Measurements from ENCODE around the gene MYOM1.
"Not testable (repeated sequence)": the region's sequence is repeated elsewhere in the genome, so short reads cannot be mapped to it uniquely, and the experiment has no call there.

The MYOM1 gene

DNA sequence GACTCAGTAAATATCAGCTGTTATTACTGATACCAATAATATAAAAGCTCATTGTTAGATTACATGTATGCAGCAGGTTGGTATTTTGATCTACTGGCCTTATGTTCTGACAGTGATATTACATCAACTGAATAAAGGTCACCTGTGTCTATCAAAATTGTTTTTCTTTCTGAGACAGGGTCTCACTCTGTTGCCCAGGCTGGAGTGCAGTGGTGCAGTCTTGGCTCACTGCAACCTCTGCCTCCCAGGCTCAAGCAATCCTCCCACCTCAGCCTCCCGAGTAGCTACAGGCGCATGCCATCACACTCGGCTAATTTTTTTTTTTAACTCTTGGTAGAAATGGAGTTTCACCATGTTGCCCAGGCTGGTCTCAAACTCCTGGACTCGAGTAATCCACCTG lies 1.1 kb upstream of the MYOM1 start:
- not testable (repeated sequence) for H3K27ac ChIP-seq (ENCODE audit: low read depth, low read length); H4K12ac ChIP-seq (ENCODE audit: low read depth, low read length); H3K23ac ChIP-seq (ENCODE audit: low read length); H3K4ac ChIP-seq (ENCODE audit: low read depth, low read length); H4K8ac ChIP-seq (ENCODE audit: low read depth, low read length); H3K27me3 ChIP-seq (ENCODE audit: insufficient read depth, low read length); H2BK120ac ChIP-seq (ENCODE audit: insufficient read depth, low read length, poor library complexity); H3K79me2 ChIP-seq (ENCODE audit: control insufficient read depth, insufficient read depth, low read length, poor library complexity); H3K18ac ChIP-seq (ENCODE audit: low read length); H3K4me3 ChIP-seq (ENCODE audit: low read depth, low read length); H3K9ac ChIP-seq (ENCODE audit: low read length); H3K9me3 ChIP-seq (ENCODE audit: insufficient read depth, low read depth, low read length); H3K79me1 ChIP-seq (ENCODE audit: low read length); H2AK5ac ChIP-seq (ENCODE audit: low read length); H2BK5ac ChIP-seq (ENCODE audit: low read depth, low read length, poor library complexity); H2AFZ ChIP-seq (ENCODE audit: insufficient read depth, low read length, poor library complexity); H3K14ac ChIP-seq (ENCODE audit: low read length); H3K4me1 ChIP-seq (ENCODE audit: control insufficient read depth in 1 of 2, insufficient read depth in 2 of 2, low read length in 2 of 2); DNase-seq; H4K91ac ChIP-seq (ENCODE audit: low read depth, low read length); H2BK12ac ChIP-seq (ENCODE audit: low read length); H3K36me3 ChIP-seq (ENCODE audit: control insufficient read depth in 1 of 2, insufficient read depth in 2 of 2, low read length in 2 of 2); H3K4me2 ChIP-seq (ENCODE audit: low read length)
- no CpG with 5 or more reads among the region's 4 CpGs for WGBS (ENCODE audit: extremely low coverage, insufficient coverage, insufficient read length)

DNA sequence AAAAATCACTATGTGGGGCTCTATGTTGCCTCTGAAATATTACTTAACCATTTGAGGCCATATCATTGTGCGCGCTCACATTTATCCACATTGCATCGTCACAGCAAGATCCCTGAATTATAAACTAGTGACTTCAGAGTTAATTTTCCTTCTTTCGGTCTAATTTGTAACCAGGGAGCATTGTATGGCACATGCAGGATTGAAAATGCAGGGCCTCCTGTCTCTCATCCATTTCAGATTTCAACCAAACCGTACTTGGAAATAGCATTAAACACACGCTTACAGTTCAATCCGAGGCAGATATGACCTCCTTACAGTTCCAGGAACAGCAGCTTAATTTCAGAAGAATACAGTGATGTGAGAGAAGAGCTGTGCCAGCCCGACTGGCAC lies 532 bp downstream of the MYOM1 start:
- Histone ChIP-seq H3K23ac (ENCODE audit: low read length) (no peak overlapping the region), H3K4me2 (ENCODE audit: low read length) (no peak overlapping the region), H3K79me2 (ENCODE audit: control insufficient read depth, insufficient read depth, low read length, poor library complexity) (no peaks in the 10 kb centered on the region), H2BK12ac (ENCODE audit: low read length) (no peak overlapping the region), H3K4me3 (ENCODE audit: low read depth, low read length) (no peak overlapping the region), H2BK5ac (ENCODE audit: low read depth, low read length, poor library complexity) (no peak overlapping the region), H2AK5ac (ENCODE audit: low read length) (no peak overlapping the region), H3K4ac (ENCODE audit: low read depth, low read length) (no peak overlapping the region), H3K36me3 (ENCODE audit: control insufficient read depth in 1 of 2, insufficient read depth in 2 of 2, low read length in 2 of 2) (no peaks in the 10 kb centered on the region), H4K8ac (ENCODE audit: low read depth, low read length) (no peak overlapping the region), H3K9me3 (ENCODE audit: insufficient read depth, low read depth, low read length) (no peaks in the 10 kb centered on the region), H2BK120ac (ENCODE audit: insufficient read depth, low read length, poor library complexity) (no peak overlapping the region), H2AFZ (ENCODE audit: insufficient read depth, low read length, poor library complexity) (no peak overlapping the region), H3K9ac (ENCODE audit: low read length) (no peak overlapping the region), H3K27me3 (ENCODE audit: insufficient read depth, low read length) (no peaks in the 10 kb centered on the region), H3K4me1 (ENCODE audit: control insufficient read depth in 1 of 2, insufficient read depth in 2 of 2, low read length in 2 of 2) (peaks cover 3 to 5% of the 10 kb centered on the region in 2 experiments), H4K91ac (ENCODE audit: low read depth, low read length) (no peak overlapping the region), H3K18ac (ENCODE audit: low read length) (no peak overlapping the region), H3K79me1 (ENCODE audit: low read length) (no peaks in the 10 kb centered on the region), H4K12ac (ENCODE audit: low read depth, low read length) (no peak overlapping the region), H3K27ac (ENCODE audit: low read depth, low read length) (no peak overlapping the region), H3K14ac (ENCODE audit: low read length) (no peak overlapping the region)
- no CpG with 5 or more reads among the region's 8 CpGs for WGBS (ENCODE audit: extremely low coverage, insufficient coverage, insufficient read length)
- no peak for DNase-seq

DNA sequence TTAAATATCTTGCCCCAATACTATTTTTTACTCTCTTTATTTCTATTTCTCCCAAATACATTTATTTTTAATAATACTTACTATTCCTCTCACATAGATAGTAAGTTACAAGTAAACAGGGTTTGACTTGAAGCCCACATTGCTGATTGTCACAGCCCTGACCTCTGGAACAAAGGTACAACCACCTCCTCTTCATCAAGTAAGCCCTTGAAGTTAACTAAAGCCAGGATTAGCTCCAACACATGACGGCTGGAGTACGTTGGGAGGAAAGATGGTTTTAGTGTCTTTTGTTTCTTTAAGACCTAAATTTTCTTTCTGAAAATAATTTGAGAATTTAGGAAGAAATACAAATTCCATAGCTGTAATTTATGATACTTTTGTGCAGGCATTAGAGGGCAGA lies 949 bp downstream of the MYOM1 start:
- no peaks in the 10 kb centered on the region for H3K79me2 ChIP-seq (ENCODE audit: control insufficient read depth, insufficient read depth, low read length, poor library complexity)
- peaks cover 3 to 5% of the 10 kb centered on the region in 2 experiments for H3K4me1 ChIP-seq (ENCODE audit: control insufficient read depth in 1 of 2, insufficient read depth in 2 of 2, low read length in 2 of 2)
- no peak overlapping the region for H3K4me2 ChIP-seq (ENCODE audit: low read length)
- H3K14ac ChIP-seq (ENCODE audit: low read length): no peak overlapping the region
- no peak overlapping the region for H4K12ac ChIP-seq (ENCODE audit: low read depth, low read length)
- H4K91ac ChIP-seq (ENCODE audit: low read depth, low read length): no peak overlapping the region
- H3K27ac ChIP-seq (ENCODE audit: low read depth, low read length): no peak overlapping the region
- H3K9ac ChIP-seq (ENCODE audit: low read length): no peak overlapping the region
- no peak for DNase-seq
- no peaks in the 10 kb centered on the region for H3K9me3 ChIP-seq (ENCODE audit: insufficient read depth, low read depth, low read length)
- H3K27me3 ChIP-seq (ENCODE audit: insufficient read depth, low read length): no peaks in the 10 kb centered on the region
- H3K79me1 ChIP-seq (ENCODE audit: low read length): no peaks in the 10 kb centered on the region
- H2AFZ ChIP-seq (ENCODE audit: insufficient read depth, low read length, poor library complexity): no peak overlapping the region
- H3K18ac ChIP-seq (ENCODE audit: low read length): no peak overlapping the region
- H3K23ac ChIP-seq (ENCODE audit: low read length): no peak overlapping the region
- H3K4ac ChIP-seq (ENCODE audit: low read depth, low read length): no peak overlapping the region
- H2BK12ac ChIP-seq (ENCODE audit: low read length): no peak overlapping the region
- no peak overlapping the region for H2AK5ac ChIP-seq (ENCODE audit: low read length)
- no peak overlapping the region for H4K8ac ChIP-seq (ENCODE audit: low read depth, low read length)
- H2BK5ac ChIP-seq (ENCODE audit: low read depth, low read length, poor library complexity): no peak overlapping the region
- H3K4me3 ChIP-seq (ENCODE audit: low read depth, low read length): no peak overlapping the region
- no peaks in the 10 kb centered on the region for H3K36me3 ChIP-seq (ENCODE audit: control insufficient read depth in 1 of 2, insufficient read depth in 2 of 2, low read length in 2 of 2)
- no peak overlapping the region for H2BK120ac ChIP-seq (ENCODE audit: insufficient read depth, low read length, poor library complexity)
- WGBS (ENCODE audit: extremely low coverage, insufficient coverage, insufficient read length): no CpG with 5 or more reads among the region's 2 CpGs

DNA sequence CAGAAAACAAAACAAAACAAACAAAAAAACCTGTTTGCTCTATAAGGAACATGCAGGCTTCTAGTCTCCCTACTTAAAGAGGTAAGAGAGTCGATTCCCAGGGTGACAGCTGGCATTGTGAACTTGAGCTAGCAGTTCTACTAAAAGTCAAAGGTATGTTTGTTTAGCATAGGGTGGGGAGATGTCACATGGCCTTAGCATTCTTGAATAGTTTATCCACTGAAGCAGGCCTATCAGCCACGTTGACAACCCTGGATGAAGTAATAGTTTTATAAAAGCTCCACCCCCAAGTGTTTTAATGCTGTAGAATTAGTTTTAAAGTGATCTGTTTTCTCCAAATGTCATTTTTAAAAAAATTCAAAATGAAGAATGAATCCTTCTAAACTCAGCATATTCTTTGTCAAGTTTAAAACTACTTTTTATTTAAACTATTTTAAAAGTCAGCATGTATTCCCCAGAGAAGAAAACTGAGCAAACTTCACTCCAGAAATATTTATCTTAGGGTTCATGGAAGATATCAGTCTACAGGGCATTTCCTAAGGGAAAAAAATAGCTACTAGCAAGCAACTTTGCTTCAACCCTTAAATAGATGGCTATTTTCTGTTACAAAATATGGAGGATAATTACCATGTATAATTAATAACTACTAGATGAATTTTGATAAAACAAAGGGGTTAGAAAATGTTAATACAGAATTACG lies 1.7 kb downstream of the MYOM1 start:
- Histone ChIP-seq H3K4me1 (ENCODE audit: control insufficient read depth in 1 of 2, insufficient read depth in 2 of 2, low read length in 2 of 2) (peaks cover 3 to 5% of the 10 kb centered on the region in 2 experiments), H3K79me1 (ENCODE audit: low read length) (no peaks in the 10 kb centered on the region), H4K12ac (ENCODE audit: low read depth, low read length) (no peak overlapping the region), H3K9me3 (ENCODE audit: insufficient read depth, low read depth, low read length) (no peaks in the 10 kb centered on the region), H3K4me3 (ENCODE audit: low read depth, low read length) (no peak overlapping the region), H2BK5ac (ENCODE audit: low read depth, low read length, poor library complexity) (no peak overlapping the region), H2BK12ac (ENCODE audit: low read length) (no peak overlapping the region), H3K4ac (ENCODE audit: low read depth, low read length) (no peak overlapping the region), H3K79me2 (ENCODE audit: control insufficient read depth, insufficient read depth, low read length, poor library complexity) (no peaks in the 10 kb centered on the region), H2BK120ac (ENCODE audit: insufficient read depth, low read length, poor library complexity) (no peak overlapping the region), H3K18ac (ENCODE audit: low read length) (no peak overlapping the region), H3K23ac (ENCODE audit: low read length) (no peak overlapping the region), H3K36me3 (ENCODE audit: control insufficient read depth in 1 of 2, insufficient read depth in 2 of 2, low read length in 2 of 2) (no peaks in the 10 kb centered on the region), H3K4me2 (ENCODE audit: low read length) (no peak overlapping the region), H3K27ac (ENCODE audit: low read depth, low read length) (no peak overlapping the region), H3K14ac (ENCODE audit: low read length) (no peak overlapping the region), H2AFZ (ENCODE audit: insufficient read depth, low read length, poor library complexity) (no peak overlapping the region), H3K9ac (ENCODE audit: low read length) (no peak overlapping the region), H4K8ac (ENCODE audit: low read depth, low read length) (no peak overlapping the region), H2AK5ac (ENCODE audit: low read length) (no peak overlapping the region), H3K27me3 (ENCODE audit: insufficient read depth, low read length) (no peaks in the 10 kb centered on the region), H4K91ac (ENCODE audit: low read depth, low read length) (no peak overlapping the region)
- WGBS (ENCODE audit: extremely low coverage, insufficient coverage, insufficient read length): no CpG with 5 or more reads among the region's 3 CpGs
- no peak for DNase-seq
